Superior temporal gyrus (tissue), 1 donor: Measurements from ENCODE around the gene GSTM1.
"Not testable (repeated sequence)": the region's sequence is repeated elsewhere in the genome, so short reads cannot be mapped to it uniquely, and the experiment has no call there.

Experiments used
- DNase-seq: peaks from one replicate; pipeline ENCODE4 v3.0.0-alpha.2; 2016; ENCODE audit errors: extremely low spot score

The GSTM1 gene

GRCh38 chr1:109697066-109697465, 9.4 kb downstream of the GSTM1 start:
- no peak for DNase-seq

GRCh38 chr1:109697861-109698260, 10.2 kb downstream of the GSTM1 start:
- DNase-seq, result not testable (repeated sequence)

GRCh38 chr1:109702940-109703339, 15.3 kb downstream of the GSTM1 start:
- not testable (repeated sequence) for DNase-seq

- peak; percentile 1 for DNase-seq
Measured at GRCh38 chr1:109704173-109704572, 16.6 kb downstream of the GSTM1 start.

GRCh38 chr1:109705411-109705810, 17.8 kb downstream of the GSTM1 start:
- DNase-seq, result peak; percentile 1

- DNase-seq, result not testable (repeated sequence)
Measured at GRCh38 chr1:109708949-109709348, 21.3 kb downstream of the GSTM1 start.

GRCh38 chr1:109709822-109710221, 22.2 kb downstream of the GSTM1 start:
- not testable (repeated sequence) for DNase-seq

- DNase-seq, result peak; percentile 1
Measured at GRCh38 chr1:109711593-109712320, 24.1 kb downstream of the GSTM1 start, which contains the start of gene GSTM5. Gene GSTM5 (plus strand): TSS chr1:109712251. CDS start chr1:109712313, 62 bp downstream.

GRCh38 chr1:109712321-109712864, 24.8 kb downstream of the GSTM1 start:
- no peak for DNase-seq

- DNase-seq, result no peak
Measured at GRCh38 chr1:109713636-109714035, 26.0 kb downstream of the GSTM1 start.

- peak; percentile 4 for DNase-seq
Measured at GRCh38 chr1:109714661-109715372, 27.2 kb downstream of the GSTM1 start.

- DNase-seq, result peak; percentile 5
Measured at GRCh38 chr1:109716121-109716520, 28.5 kb downstream of the GSTM1 start.

GRCh38 chr1:109716570-109717090, 29.0 kb downstream of the GSTM1 start:
- DNase-seq, result peak; percentile 1

GRCh38 chr1:109717729-109718128, 30.1 kb downstream of the GSTM1 start:
- no peak for DNase-seq

GRCh38 chr1:109718495-109718894, 30.9 kb downstream of the GSTM1 start:
- DNase-seq, result no peak

- no peak for DNase-seq
Measured at GRCh38 chr1:109719337-109719837, 31.8 kb downstream of the GSTM1 start.

GRCh38 chr1:109721042-109721441, 33.4 kb downstream of the GSTM1 start:
- no peak for DNase-seq

- no peak for DNase-seq
Measured at GRCh38 chr1:109721971-109722370, 34.4 kb downstream of the GSTM1 start.

- no peak for DNase-seq
Measured at GRCh38 chr1:109722908-109723691, 35.5 kb downstream of the GSTM1 start.

GRCh38 chr1:109724933-109725332, 37.3 kb downstream of the GSTM1 start:
- DNase-seq, result no peak

GRCh38 chr1:109725510-109725909, 37.9 kb downstream of the GSTM1 start:
- DNase-seq, result no peak
